Measurements from ENCODE around the gene HOXA9.

Gene HOXA9

GRCh38 chr7:27160145-27160545, 5.2 kb downstream of the HOXA9 start:
- peak overlapping the region; percentile 46 for H3K4me3 ChIP-seq (ENCODE audit: low read depth, low read length)
- CTCF ChIA-PET = interaction anchor here (0.7 to 3.7 kb wide), 18 partner anchors 10 to 795 kb away, joined by 3 to 50 read pairs (median 6); partner anchors contain the start of genes HOXA5 and HOXA6
- H3K4me1 ChIP-seq (ENCODE audit: control insufficient read depth, insufficient read depth, low read length) = peaks cover 12% of the 10 kb centered on the region
- H3K36me3 ChIP-seq (ENCODE audit: control insufficient read depth in 2 of 2, insufficient read depth in 1 of 2, low read length in 2 of 2) = peaks cover 18 to 24% of the 10 kb centered on the region in 2 experiments
- POLR2A ChIA-PET = interaction anchor here (0.6 to 4.1 kb wide), 9 partner anchors 10 to 877 kb away, joined by 3 to 42 read pairs (median 4); partner anchors contain the start of genes HOXA3, HOXA4, HOXA5 and HOXA6
- H3K27ac ChIP-seq (ENCODE audit: extremely low read depth, low read depth, low read length) = peak overlapping the region; percentile 100
- H3K9me3 ChIP-seq (ENCODE audit: control insufficient read depth, insufficient read depth, low read depth, low read length) = no peaks in the 10 kb centered on the region
- TF ChIP-seq KLF7 (tag by site-specific recombination; IDR thresholded peaks at IDR 0.05; ENCODE audit: borderline replicate concordance) (no peak), WT1 (tag by site-specific recombination; IDR thresholded peaks at IDR 0.05) (no peak), ZNF510 (tag by site-specific recombination; IDR thresholded peaks at IDR 0.05; ENCODE audit: insufficient replicate concordance) (no peak), ZNF335 (tag by site-specific recombination; conservative IDR thresholded peaks at IDR 0.05) (peak; percentile 64; the same call in 1 of the 2 replicates), ZNF623 (tag by site-specific recombination; IDR thresholded peaks at IDR 0.05) (no peak), ZNF629 (tag by site-specific recombination; IDR thresholded peaks at IDR 0.05) (no peak), ZBTB20 (tag by site-specific recombination; IDR thresholded peaks at IDR 0.05) (no peak), SCRT1 (tag by site-specific recombination; IDR thresholded peaks at IDR 0.05; ENCODE audit: borderline replicate concordance) (no peak), ZBTB6 (tag by site-specific recombination; IDR thresholded peaks at IDR 0.05) (no peak), FEZF1 (tag by site-specific recombination; IDR thresholded peaks at IDR 0.05) (no peak), ZNF214 (tag by site-specific recombination; IDR thresholded peaks at IDR 0.05; ENCODE audit: borderline replicate concordance) (no peak), ZNF354C (tag by site-specific recombination; IDR thresholded peaks at IDR 0.05; ENCODE audit: borderline replicate concordance, low read depth) (no peak), ZNF791 (tag by site-specific recombination; IDR thresholded peaks at IDR 0.05) (no peak), ZNF2 (tag by site-specific recombination; IDR thresholded peaks at IDR 0.05) (peak; percentile 54; the same call in 1 of the 2 replicates), ZBTB17 (tag by site-specific recombination; IDR thresholded peaks at IDR 0.05) (0 out of 2 replicates have a peak, but pooled peaks have one; percentile 2), BCL11A (tag by site-specific recombination; IDR thresholded peaks at IDR 0.05; ENCODE audit: low read depth) (no peak), ZNF596 (tag by site-specific recombination; IDR thresholded peaks at IDR 0.05) (no peak), SALL2 (tag by site-specific recombination; IDR thresholded peaks at IDR 0.05; ENCODE audit: borderline replicate concordance) (no peak), SP3 (tag by site-specific recombination; IDR thresholded peaks at IDR 0.05) (no peak), ZNF324 (tag by site-specific recombination; IDR thresholded peaks at IDR 0.05) (no peak), ZNF621 (tag by site-specific recombination; IDR thresholded peaks at IDR 0.05) (no peak), ZNF221 (tag by site-specific recombination; IDR thresholded peaks at IDR 0.05; ENCODE audit: borderline replicate concordance) (no peak), ZNF23 (tag by site-specific recombination; IDR thresholded peaks at IDR 0.05; ENCODE audit: borderline replicate concordance) (no peak), MZF1 (tag by site-specific recombination; IDR thresholded peaks at IDR 0.05; ENCODE audit: borderline replicate concordance) (no peak), ZNF266 (tag by site-specific recombination; IDR thresholded peaks at IDR 0.05; ENCODE audit: low read depth) (no peak), ZNF785 (tag by site-specific recombination; IDR thresholded peaks at IDR 0.05) (no peak), GLIS2 (tag by site-specific recombination; IDR thresholded peaks at IDR 0.05) (peak; percentile 55), ZBTB1 (tag by site-specific recombination; IDR thresholded peaks at IDR 0.05) (no peak), ZNF433 (tag by site-specific recombination; IDR thresholded peaks at IDR 0.05; ENCODE audit: low read depth) (no peak), ZNF600 (tag by site-specific recombination; IDR thresholded peaks at IDR 0.05) (peak; percentile 59), ZNF112 (tag by site-specific recombination; IDR thresholded peaks at IDR 0.05) (no peak), ZNF423 (tag by site-specific recombination; IDR thresholded peaks at IDR 0.05) (no peak)
- TF ChIP-seq, protein P1, sequence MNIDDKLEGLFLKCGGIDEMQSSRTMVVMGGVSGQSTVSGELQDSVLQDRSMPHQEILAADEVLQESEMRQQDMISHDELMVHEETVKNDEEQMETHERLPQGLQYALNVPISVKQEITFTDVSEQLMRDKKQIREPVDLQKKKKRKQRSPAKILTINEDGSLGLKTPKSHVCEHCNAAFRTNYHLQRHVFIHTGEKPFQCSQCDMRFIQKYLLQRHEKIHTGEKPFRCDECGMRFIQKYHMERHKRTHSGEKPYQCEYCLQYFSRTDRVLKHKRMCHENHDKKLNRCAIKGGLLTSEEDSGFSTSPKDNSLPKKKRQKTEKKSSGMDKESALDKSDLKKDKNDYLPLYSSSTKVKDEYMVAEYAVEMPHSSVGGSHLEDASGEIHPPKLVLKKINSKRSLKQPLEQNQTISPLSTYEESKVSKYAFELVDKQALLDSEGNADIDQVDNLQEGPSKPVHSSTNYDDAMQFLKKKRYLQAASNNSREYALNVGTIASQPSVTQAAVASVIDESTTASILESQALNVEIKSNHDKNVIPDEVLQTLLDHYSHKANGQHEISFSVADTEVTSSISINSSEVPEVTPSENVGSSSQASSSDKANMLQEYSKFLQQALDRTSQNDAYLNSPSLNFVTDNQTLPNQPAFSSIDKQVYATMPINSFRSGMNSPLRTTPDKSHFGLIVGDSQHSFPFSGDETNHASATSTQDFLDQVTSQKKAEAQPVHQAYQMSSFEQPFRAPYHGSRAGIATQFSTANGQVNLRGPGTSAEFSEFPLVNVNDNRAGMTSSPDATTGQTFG (tag by site-specific recombination; IDR thresholded peaks at IDR 0.05; ENCODE audit: borderline replicate concordance) = no peak
- TF ChIP-seq, protein P2, sequence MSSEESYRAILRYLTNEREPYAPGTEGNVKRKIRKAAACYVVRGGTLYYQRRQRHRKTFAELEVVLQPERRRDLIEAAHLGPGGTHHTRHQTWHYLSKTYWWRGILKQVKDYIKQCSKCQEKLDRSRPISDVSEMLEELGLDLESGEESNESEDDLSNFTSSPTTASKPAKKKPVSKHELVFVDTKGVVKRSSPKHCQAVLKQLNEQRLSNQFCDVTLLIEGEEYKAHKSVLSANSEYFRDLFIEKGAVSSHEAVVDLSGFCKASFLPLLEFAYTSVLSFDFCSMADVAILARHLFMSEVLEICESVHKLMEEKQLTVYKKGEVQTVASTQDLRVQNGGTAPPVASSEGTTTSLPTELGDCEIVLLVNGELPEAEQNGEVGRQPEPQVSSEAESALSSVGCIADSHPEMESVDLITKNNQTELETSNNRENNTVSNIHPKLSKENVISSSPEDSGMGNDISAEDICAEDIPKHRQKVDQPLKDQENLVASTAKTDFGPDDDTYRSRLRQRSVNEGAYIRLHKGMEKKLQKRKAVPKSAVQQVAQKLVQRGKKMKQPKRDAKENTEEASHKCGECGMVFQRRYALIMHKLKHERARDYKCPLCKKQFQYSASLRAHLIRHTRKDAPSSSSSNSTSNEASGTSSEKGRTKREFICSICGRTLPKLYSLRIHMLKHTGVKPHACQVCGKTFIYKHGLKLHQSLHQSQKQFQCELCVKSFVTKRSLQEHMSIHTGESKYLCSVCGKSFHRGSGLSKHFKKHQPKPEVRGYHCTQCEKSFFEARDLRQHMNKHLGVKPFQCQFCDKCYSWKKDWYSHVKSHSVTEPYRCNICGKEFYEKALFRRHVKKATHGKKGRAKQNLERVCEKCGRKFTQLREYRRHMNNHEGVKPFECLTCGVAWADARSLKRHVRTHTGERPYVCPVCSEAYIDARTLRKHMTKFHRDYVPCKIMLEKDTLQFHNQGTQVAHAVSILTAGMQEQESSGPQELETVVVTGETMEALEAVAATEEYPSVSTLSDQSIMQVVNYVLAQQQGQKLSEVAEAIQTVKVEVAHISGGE (tag by site-specific recombination; conservative IDR thresholded peaks at IDR 0.05; ENCODE audit: low read depth) = no peak; the same call in 1 of the 2 replicates
